GM12872 (cell line): ENCODE results near the gene AIFM3.

Experiments used
- TF ChIP-seq, protein P1 (sequence below): IDR thresholded peaks from 3 replicates; pipeline ENCODE4 v1.5.1; 2011; ENCODE audit warnings: low read depth, mild to moderate bottlenecking, low read length, moderate library complexity; ENCODE audit not compliant: insufficient read depth

Gene AIFM3

GRCh38 chr22:21014202-21014725, 47.2 kb downstream of the AIFM3 start:
- TF ChIP-seq, protein P1, sequence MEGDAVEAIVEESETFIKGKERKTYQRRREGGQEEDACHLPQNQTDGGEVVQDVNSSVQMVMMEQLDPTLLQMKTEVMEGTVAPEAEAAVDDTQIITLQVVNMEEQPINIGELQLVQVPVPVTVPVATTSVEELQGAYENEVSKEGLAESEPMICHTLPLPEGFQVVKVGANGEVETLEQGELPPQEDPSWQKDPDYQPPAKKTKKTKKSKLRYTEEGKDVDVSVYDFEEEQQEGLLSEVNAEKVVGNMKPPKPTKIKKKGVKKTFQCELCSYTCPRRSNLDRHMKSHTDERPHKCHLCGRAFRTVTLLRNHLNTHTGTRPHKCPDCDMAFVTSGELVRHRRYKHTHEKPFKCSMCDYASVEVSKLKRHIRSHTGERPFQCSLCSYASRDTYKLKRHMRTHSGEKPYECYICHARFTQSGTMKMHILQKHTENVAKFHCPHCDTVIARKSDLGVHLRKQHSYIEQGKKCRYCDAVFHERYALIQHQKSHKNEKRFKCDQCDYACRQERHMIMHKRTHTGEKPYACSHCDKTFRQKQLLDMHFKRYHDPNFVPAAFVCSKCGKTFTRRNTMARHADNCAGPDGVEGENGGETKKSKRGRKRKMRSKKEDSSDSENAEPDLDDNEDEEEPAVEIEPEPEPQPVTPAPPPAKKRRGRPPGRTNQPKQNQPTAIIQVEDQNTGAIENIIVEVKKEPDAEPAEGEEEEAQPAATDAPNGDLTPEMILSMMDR, result no peak

- TF ChIP-seq, protein P1, result no peak
Observed at GRCh38 chr22:21014726-21015465, 47.8 kb downstream of the AIFM3 start, which contains the start of gene P2RX6. Gene P2RX6 (plus strand): TSS chr22:21015165. CDS start chr22:21015175, 10 bp downstream.

DNA sequence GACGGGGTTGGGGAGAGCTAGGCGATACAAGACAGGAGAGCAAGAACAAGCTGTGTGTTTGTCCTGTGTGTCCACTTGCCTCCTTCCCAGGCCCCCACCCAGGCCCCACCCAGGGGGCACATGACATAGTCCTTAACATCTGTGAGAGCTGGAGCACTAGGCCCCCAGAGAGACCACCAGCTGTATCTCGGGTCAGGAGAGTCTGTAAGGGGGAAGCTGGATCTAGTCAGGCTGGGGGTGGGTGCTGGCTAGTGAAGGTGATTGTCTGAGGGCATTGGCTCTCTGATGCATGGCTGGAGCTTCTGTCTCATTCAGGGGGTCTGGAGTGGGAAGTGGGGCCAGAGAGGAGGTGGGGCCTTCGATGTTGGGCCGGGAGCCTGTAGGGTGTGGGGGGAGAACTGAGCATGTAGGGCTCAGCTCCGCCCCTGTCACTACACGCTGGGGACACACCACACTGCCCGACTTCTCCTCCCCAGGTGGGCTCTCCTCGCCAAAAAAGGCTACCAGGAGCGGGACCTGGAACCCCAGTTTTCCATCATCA, 48.5 kb downstream of the AIFM3 start:
- TF ChIP-seq, protein P1, result no peak

GRCh38 chr22:21016644-21017420, 49.8 kb downstream of the AIFM3 start:
- TF ChIP-seq, protein P1, result no peak

GRCh38 chr22:21018314-21018713, 51.3 kb downstream of the AIFM3 start:
- TF ChIP-seq, protein P1, result no peak

- TF ChIP-seq, protein P1, result peak; percentile 64
Observed at GRCh38 chr22:21020802-21021429, 53.9 kb downstream of the AIFM3 start.

DNA sequence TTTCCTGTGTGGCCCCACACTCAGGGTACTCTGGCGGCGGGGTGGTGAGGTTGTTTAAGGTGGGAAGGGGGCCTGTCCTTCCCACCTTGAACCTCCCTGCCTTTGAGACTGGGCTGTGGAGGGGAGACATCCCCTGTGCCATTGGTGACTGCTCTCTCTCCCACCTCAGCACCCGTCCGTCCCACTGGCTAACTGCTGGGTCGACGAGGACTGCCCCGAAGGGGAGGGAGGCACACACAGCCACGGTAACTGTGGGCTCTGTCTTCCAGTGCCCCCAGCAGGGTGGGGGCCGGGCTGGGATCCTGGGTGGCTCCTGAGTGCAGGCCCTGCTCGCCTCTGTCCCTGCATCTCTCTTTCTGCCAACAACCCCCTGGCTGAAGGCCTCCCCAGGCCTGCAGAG, 55.5 kb downstream of the AIFM3 start:
- TF ChIP-seq, protein P1, result no peak
